ENCODE data around the gene ZNF555.

DNA sequence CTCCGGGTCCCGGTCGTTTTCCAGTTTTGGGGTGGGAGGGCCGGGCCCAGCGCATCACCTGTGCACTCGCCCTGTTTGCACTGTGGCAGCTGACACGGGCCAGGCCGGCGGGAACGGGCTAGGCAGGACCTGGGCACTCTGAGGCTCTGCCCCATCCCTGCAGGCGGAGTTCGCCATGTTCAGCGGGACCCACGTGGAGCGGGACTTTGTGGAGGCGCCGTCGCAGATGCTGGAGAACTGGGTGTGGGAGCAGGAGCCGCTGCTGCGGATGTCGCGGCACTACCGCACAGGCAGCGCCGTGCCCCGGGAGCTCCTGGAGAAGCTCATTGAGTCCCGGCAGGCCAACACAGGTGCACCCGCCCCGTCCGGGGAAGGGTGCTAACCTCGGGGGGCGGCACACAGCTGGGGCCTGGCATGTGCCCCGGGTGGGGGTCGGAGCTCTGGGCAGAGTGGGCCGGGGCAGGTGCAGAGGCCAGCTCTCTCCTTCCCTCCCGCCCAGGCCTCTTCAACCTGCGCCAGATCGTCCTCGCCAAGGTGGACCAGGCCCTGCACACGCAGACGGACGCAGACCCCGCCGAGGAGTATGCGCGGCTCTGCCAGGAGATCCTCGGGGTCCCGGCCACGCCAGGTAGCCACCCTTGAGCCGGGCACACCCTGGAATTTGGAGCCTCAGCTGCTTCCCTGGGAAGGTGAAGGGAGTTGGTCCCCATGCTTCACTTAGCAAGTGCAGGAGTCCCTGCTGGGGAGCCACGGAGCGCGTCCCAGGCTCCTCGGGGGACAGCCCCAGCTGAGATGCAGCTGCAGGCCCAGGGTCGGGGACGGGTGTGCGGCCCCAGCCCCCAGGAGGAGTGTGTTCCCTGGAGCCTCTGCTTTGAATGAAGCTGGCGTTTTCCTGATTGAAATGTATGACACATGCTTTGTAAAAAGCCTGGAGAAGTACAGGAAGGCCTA lies 30.9 kb upstream of the ZNF555 start:
- TF ChIP-seq, protein P1, sequence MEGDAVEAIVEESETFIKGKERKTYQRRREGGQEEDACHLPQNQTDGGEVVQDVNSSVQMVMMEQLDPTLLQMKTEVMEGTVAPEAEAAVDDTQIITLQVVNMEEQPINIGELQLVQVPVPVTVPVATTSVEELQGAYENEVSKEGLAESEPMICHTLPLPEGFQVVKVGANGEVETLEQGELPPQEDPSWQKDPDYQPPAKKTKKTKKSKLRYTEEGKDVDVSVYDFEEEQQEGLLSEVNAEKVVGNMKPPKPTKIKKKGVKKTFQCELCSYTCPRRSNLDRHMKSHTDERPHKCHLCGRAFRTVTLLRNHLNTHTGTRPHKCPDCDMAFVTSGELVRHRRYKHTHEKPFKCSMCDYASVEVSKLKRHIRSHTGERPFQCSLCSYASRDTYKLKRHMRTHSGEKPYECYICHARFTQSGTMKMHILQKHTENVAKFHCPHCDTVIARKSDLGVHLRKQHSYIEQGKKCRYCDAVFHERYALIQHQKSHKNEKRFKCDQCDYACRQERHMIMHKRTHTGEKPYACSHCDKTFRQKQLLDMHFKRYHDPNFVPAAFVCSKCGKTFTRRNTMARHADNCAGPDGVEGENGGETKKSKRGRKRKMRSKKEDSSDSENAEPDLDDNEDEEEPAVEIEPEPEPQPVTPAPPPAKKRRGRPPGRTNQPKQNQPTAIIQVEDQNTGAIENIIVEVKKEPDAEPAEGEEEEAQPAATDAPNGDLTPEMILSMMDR (IDR thresholded peaks at IDR 0.05 in 4 of 5, conservative IDR thresholded peaks at IDR 0.05 in 1 of 5) = no peak
- no peak for TF ChIP-seq POLR2A (IDR thresholded peaks at IDR 0.05)
